GM12878 (cell line): Measurements from ENCODE around the gene ANK2. TPM values are rescaled to one million over a fixed set of nuclear protein-coding genes. Genes with fewer than 3 reads are reported as not detected.
A peak's percentile ranks its signal among the peaks of the same experiment; 100 is the strongest.

Experiments used
- ATAC-seq: fragments of 200-7000 bp; cut with Tn5 transposase; 3 replicates; pipeline ENCODE4 v1.9.1; 2020; ENCODE audit warnings: mild to moderate bottlenecking, moderate library complexity
- BruUV-seq: library from RNA; stranded (reverse); fragments of 400-500 nt; replicated peaks from 2 replicates; lab custom pipeline; 2021; lab: Mats Ljungman, UMichigan
- CTCF ChIA-PET: fragments of 300-600 bp; sonication (Branson Sonifier 250); formaldehyde crosslinking; extraction: SDS; loops from one replicate; lab custom pipeline; 2021; ENCODE audit warnings: inconsistent platforms; lab: Yijun Ruan, JAX
- POLR2A ChIA-PET: fragments of 350-600 bp; formaldehyde crosslinking; extraction: SDS; loops from one replicate; lab custom pipeline; 2021; ENCODE audit warnings: inconsistent platforms; lab: Charles Lee
- RAD21 ChIA-PET: fragments of 300-600 bp; sonication (Branson Sonifier 250); formaldehyde crosslinking; loops from one replicate; lab custom pipeline; 2023; ENCODE audit warnings: antibody characterized with exemption; ENCODE audit not compliant: unreplicated experiment; lab: Charles Lee
- SMC1A ChIA-PET: fragments of 300-600 bp; sonication (Branson Sonifier 250); formaldehyde crosslinking; loops from one replicate; lab custom pipeline; 2023; ENCODE audit not compliant: unreplicated experiment, uncharacterized antibody; lab: Charles Lee
- DNase-seq: peaks from one replicate; pipeline ENCODE4 v3.0.0-alpha.2; 2011; ENCODE audit warnings: low read depth, low spot score
- FAIRE-seq: peaks from 3 replicates; lab custom pipeline; 2011; peaks lifted over from hg19 to GRCh38; lab: Jason Lieb, UNC
- H2AFZ ChIP-seq: 2 replicates; pipeline ENCODE4 v1.6.0; 2011; ENCODE audit warnings: low read depth, low read length, control low read depth; ENCODE audit not compliant: control insufficient read depth
- H3K27ac ChIP-seq: 2 replicates; pipeline ENCODE4 v1.5.1; 2011; ENCODE audit warnings: control low read depth; ENCODE audit not compliant: control insufficient read depth, insufficient read depth
- H3K27me3 ChIP-seq, 2 experiments: replicated peaks in 1 of 2; 2 replicates each; pipeline versions ENCODE4 v1.6.0 to v1.6.1; 2011; ENCODE audit warnings: low read length in 1 of 2; ENCODE audit not compliant: control insufficient read depth in 2 of 2, insufficient read depth in 2 of 2
- H3K36me3 ChIP-seq, 2 experiments: 2 replicates each; pipeline ENCODE4 v1.5.1; 2011; ENCODE audit warnings: low read length in 1 of 2; ENCODE audit not compliant: control insufficient read depth in 2 of 2, insufficient read depth in 2 of 2
- H3K4me1 ChIP-seq: 2 replicates; pipeline ENCODE4 v1.6.1; 2011; ENCODE audit warnings: mild to moderate bottlenecking, low read length, moderate library complexity, mixed read lengths; ENCODE audit not compliant: control insufficient read depth, insufficient read depth
- H3K4me2 ChIP-seq: 2 replicates; pipeline ENCODE4 v1.6.0; 2011; ENCODE audit warnings: control low read depth; ENCODE audit not compliant: control insufficient read depth, insufficient read depth
- H3K4me3 ChIP-seq: fragments of 200-600 bp; sonication (generic); 2 replicates; pipeline ENCODE4 v1.5.1; 2016
- H3K79me2 ChIP-seq: 2 replicates; pipeline ENCODE4 v1.6.0; 2011; ENCODE audit warnings: low read length; ENCODE audit not compliant: control insufficient read depth, insufficient read depth
- H3K9ac ChIP-seq: 2 replicates; pipeline ENCODE4 v1.8.0; 2011; ENCODE audit warnings: low read length, control low read depth, mixed read lengths; ENCODE audit not compliant: control insufficient read depth, insufficient read depth
- H3K9me3 ChIP-seq: replicated peaks from 3 replicates; pipeline ENCODE4 v1.5.1; 2011; ENCODE audit warnings: mild to moderate bottlenecking, low read length; ENCODE audit not compliant: control insufficient read depth, insufficient read depth
- H4K20me1 ChIP-seq: 2 replicates; pipeline ENCODE4 v1.6.0; 2011; ENCODE audit not compliant: control insufficient read depth, insufficient read depth
- CREM ChIP-seq: IDR thresholded peaks from 2 replicates; pipeline ENCODE4 v1.6.1; 2014; ENCODE audit warnings: antibody characterized with exemption, low read depth
- GABPA ChIP-seq: IDR thresholded peaks from 2 replicates; pipeline ENCODE4 v1.6.1; 2014; ENCODE audit warnings: antibody characterized with exemption, low read depth, mild to moderate bottlenecking, inconsistent platforms
- JUNB ChIP-seq: IDR thresholded peaks from 2 replicates; pipeline ENCODE4 v1.6.1; 2016; ENCODE audit warnings: antibody characterized with exemption, mild to moderate bottlenecking
- NFYB ChIP-seq: IDR thresholded peaks from 2 replicates; pipeline ENCODE4 v1.6.1; 2011; ENCODE audit warnings: low read depth, mild to moderate bottlenecking, low read length, improper control_type of control experiment, moderate library complexity; ENCODE audit not compliant: insufficient read depth
- NR2C2 ChIP-seq: IDR thresholded peaks from 2 replicates; pipeline ENCODE4 v1.6.1; 2011; ENCODE audit warnings: borderline replicate concordance, low read depth; ENCODE audit not compliant: control insufficient read depth, insufficient read length
- SREBF1 ChIP-seq: IDR thresholded peaks from 2 replicates; pipeline ENCODE4 v1.6.1; 2012; ENCODE audit warnings: mild to moderate bottlenecking, low read length
- WGBS: methylation state at CpG from one replicate; pipeline ENCODE4 v1.1.6; 2016; ENCODE audit warnings: low lambda C conversion rate; ENCODE audit not compliant: insufficient replicate concordance, insufficient coverage; ENCODE audit errors: missing lambda C conversion rate; 5-methylcytosine and 5-hydroxymethylcytosine counted together
- in situ Hi-C: fragments of 300-500 bp; cut with MboI; formaldehyde crosslinking; loops from 9 replicates; pipeline ENCODE4 v1.14.3; 2018; ENCODE audit warnings: mixed read lengths
- intact Hi-C: fragments of 100-400 bp; cut with micrococcal nuclease; formaldehyde crosslinking; loops from one replicate; pipeline ENCODE4 v1.14.2; 2022; ENCODE audit not compliant: unreplicated experiment
- polyA plus RNA-seq, 11 experiments: library from polyadenylated mRNA; depleted of rRNA in 4 of 11; unstranded in 6 of 11; stranded (reverse) in 5 of 11; fragments of >200 nt; fragmentation: Nextera tagmentation in 4 of 11; fragmentation: Illumina TruSeq in 1 of 11; extraction: Ambion mirVana in 4 of 11; extraction: Trizol in 1 of 11; gene quantifications; 1 replicate in 1 of 11; 2 replicates in 10 of 11; pipeline versions ENCODE4 v1.2.1 to v1.2.3, GENCODE V29; 2011 to 2016; ENCODE audit warnings: inconsistent platforms in 2 of 11, missing spikeins in 2 of 11, low read depth in 1 of 11
- total RNA-seq, 4 experiments: library from RNA; depleted of rRNA in 3 of 4; stranded (reverse); fragments of >200 nt in 3 of 4; fragmentation: Illumina TruSeq in 1 of 4; extraction: Trizol in 1 of 4; gene quantifications; 2 replicates each; pipeline versions ENCODE4 v1.2.1 to v1.2.3, GENCODE V29; 2013 to 2021

ANK2 gene
- total and polyA plus RNA-seq, 10 of the 15 experiments (the other 5 are each of a cell fraction or from before 2014, with no cell fraction given), result 1.6 to 13.0 (median 4.1) TPM

DNA sequence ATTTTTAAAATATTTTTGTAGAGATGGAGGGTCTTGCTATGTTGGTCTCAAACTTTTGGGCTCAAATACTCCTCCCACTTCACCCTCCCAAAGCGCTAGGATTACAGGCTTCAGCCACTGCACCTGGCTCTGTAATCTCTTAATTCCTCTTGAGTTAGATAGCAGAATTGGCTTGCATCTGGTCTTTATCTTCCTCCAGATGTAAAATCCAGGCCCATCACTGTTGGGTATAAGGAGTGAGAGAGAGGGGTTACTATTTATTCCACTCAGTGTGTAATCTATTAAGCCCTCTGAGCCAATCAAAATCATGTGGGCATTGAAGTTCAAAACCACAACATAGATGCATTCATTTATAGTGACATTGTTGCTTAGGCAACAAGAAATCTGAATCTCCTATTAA lies 33.9 kb downstream of the ANK2 start:
- no peaks in the 10 kb centered on the region for H3K36me3 ChIP-seq
- ChIA-PET RAD21 (no interaction called here), CTCF (interaction anchor here (1.7 kb wide), 1 partner anchor 14 kb away, joined by 3 read pairs; no protein-coding TSS in a partner anchor), SMC1A (no interaction called here), POLR2A (no interaction called here)
- no peaks in the 10 kb centered on the region for H3K79me2 ChIP-seq
- WGBS, result 41% methylated on average over 1 of the region's 1 CpG
- in situ Hi-C loops, result no loop called here
- no peak overlapping the region for H3K4me3 ChIP-seq
- FAIRE-seq, result no peak
- TF ChIP-seq CREM (no peak), NFYB (0 out of 2 replicates have a peak, but pooled peaks have one; percentile 22)
- DNase-seq, result no peak
- no peak for ATAC-seq
- H3K4me2 ChIP-seq, result no peak overlapping the region
- H3K27me3 ChIP-seq, result no peaks in the 10 kb centered on the region
- no peaks in the 10 kb centered on the region for H4K20me1 ChIP-seq
- intact Hi-C loops, result no loop called here
- no peak overlapping the region for H3K9ac ChIP-seq
- no peak overlapping the region for H2AFZ ChIP-seq
- no peaks in the 10 kb centered on the region for H3K9me3 ChIP-seq
- H3K27ac ChIP-seq, result no peak overlapping the region
- BruUV-seq, result no TSS peak
- no peaks in the 10 kb centered on the region for H3K4me1 ChIP-seq

DNA sequence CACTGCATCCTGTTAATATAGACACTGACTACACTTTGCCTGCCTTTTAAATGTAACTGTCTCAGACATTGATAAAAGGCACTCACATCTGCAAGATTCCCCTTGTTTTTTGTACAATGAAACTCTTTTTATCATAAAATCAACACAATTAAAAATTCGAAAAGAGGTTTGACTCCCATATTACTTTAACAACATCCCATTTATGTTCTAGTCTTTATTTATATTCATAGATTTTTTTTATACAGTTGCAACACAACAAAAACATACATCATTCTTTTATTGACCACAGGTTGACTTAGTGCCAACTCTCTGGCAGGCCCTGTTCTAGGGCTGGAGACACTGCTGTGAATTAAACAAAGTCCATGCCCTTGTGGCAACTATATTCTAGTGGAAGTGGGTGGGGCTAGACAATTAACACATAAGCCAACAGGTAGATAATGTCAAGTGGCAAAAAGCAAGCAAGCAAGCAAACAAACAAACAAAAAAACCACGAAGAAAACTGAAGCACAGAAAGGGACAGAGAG lies 36.8 kb downstream of the ANK2 start:
- ATAC-seq (no peak), FAIRE-seq (no peak), DNase-seq (no peak)
- Histone ChIP-seq H3K4me2 (no peak overlapping the region), H3K9me3 (no peaks in the 10 kb centered on the region), H3K27me3 (no peaks in the 10 kb centered on the region), H3K79me2 (no peaks in the 10 kb centered on the region), H4K20me1 (no peaks in the 10 kb centered on the region), H3K9ac (no peak overlapping the region), H3K4me1 (no peaks in the 10 kb centered on the region), H3K27ac (no peak overlapping the region), H3K36me3 (no peaks in the 10 kb centered on the region), H2AFZ (no peak overlapping the region), H3K4me3 (no peak overlapping the region)
- ChIA-PET POLR2A (no interaction called here), CTCF (no interaction called here), SMC1A (no interaction called here), RAD21 (no interaction called here)
- WGBS, result 2% methylated on average over 2 of the region's 2 CpGs
- intact Hi-C loops (no loop called here), in situ Hi-C loops (no loop called here)
- TF ChIP-seq CREM, result no peak
- no peak for TF ChIP-seq JUNB
- TF ChIP-seq SREBF1, result no peak
- no peak for TF ChIP-seq NR2C2
- no peak for TF ChIP-seq GABPA
- no TSS peak for BruUV-seq
